Activated naive CD8-positive, alpha-beta T cell treated with anti-CD3 and anti-CD28 coated beads for 36 hours (primary cell): Measurements from ENCODE around the gene GNAO1. TPM values are rescaled to one million over a fixed set of nuclear protein-coding genes. Genes with fewer than 3 reads are reported as not detected.
A peak's percentile ranks its signal among the peaks of the same experiment; 100 is the strongest.

Experiments used
- DNase-seq: peaks from one replicate; pipeline ENCODE4 v3.0.0; 2021
- H3K27ac Mint-ChIP-seq: one replicate; pipeline ENCODE4 v1.8.0; 2022; ENCODE audit warnings: mild to moderate bottlenecking, moderate library complexity, mixed read lengths
- H3K27me3 Mint-ChIP-seq: one replicate; pipeline ENCODE4 v1.8.0; 2022; ENCODE audit warnings: mild to moderate bottlenecking, mixed read lengths
- H3K36me3 Mint-ChIP-seq: one replicate; pipeline ENCODE4 v1.8.0; 2021; ENCODE audit warnings: mild to moderate bottlenecking, mixed read lengths
- H3K4me1 Mint-ChIP-seq: one replicate; pipeline ENCODE4 v1.8.0; 2021; ENCODE audit warnings: mixed read lengths
- H3K4me3 Mint-ChIP-seq: one replicate; pipeline ENCODE4 v1.8.0; 2022; ENCODE audit warnings: mild to moderate bottlenecking, moderate library complexity, mixed read lengths
- H3K9me3 Mint-ChIP-seq: one replicate; pipeline ENCODE4 v1.8.0; 2022; ENCODE audit warnings: mixed read lengths
- total RNA-seq, 2 experiments: library from RNA; stranded (reverse); gene quantifications; one replicate each; pipeline ENCODE4 v1.2.3, GENCODE V29; 2021

GNAO1 gene
- total RNA-seq, 2 experiments from 2014 or later = 0.96 to 1.5 TPM

- no peak for DNase-seq
- H3K4me1 Mint-ChIP-seq = peaks cover 11% of the 10 kb centered on the region
- H3K27ac Mint-ChIP-seq = no peak overlapping the region
- no peak overlapping the region for H3K4me3 Mint-ChIP-seq
- H3K27me3 Mint-ChIP-seq = peaks cover 22% of the 10 kb centered on the region
- H3K36me3 Mint-ChIP-seq = no peaks in the 10 kb centered on the region
- H3K9me3 Mint-ChIP-seq = no peaks in the 10 kb centered on the region
Observed at GRCh38 chr16:56295739-56296527, 104.6 kb downstream of the GNAO1 start.

- Mint-ChIP-seq H3K27me3 (peaks cover 22% of the 10 kb centered on the region), H3K4me3 (no peak overlapping the region), H3K4me1 (peaks cover 9% of the 10 kb centered on the region), H3K36me3 (no peaks in the 10 kb centered on the region), H3K9me3 (no peaks in the 10 kb centered on the region), H3K27ac (no peak overlapping the region)
- DNase-seq = no peak
Observed at GRCh38 chr16:56297684-56298083, 106.4 kb downstream of the GNAO1 start.

GRCh38 chr16:56298116-56298515 is 106.8 kb downstream of the GNAO1 start:
- H3K27me3 Mint-ChIP-seq = peaks cover 22% of the 10 kb centered on the region
- DNase-seq = no peak
- H3K36me3 Mint-ChIP-seq = no peaks in the 10 kb centered on the region
- H3K9me3 Mint-ChIP-seq = no peaks in the 10 kb centered on the region
- no peak overlapping the region for H3K4me3 Mint-ChIP-seq
- H3K4me1 Mint-ChIP-seq = peaks cover 9% of the 10 kb centered on the region
- H3K27ac Mint-ChIP-seq = no peak overlapping the region

GRCh38 chr16:56298948-56299596 is 107.8 kb downstream of the GNAO1 start:
- no peak for DNase-seq
- Mint-ChIP-seq H3K27me3 (peaks cover 22% of the 10 kb centered on the region), H3K4me3 (no peak overlapping the region), H3K27ac (peak overlapping the region; percentile 12), H3K4me1 (peaks cover 9% of the 10 kb centered on the region), H3K9me3 (no peaks in the 10 kb centered on the region), H3K36me3 (no peaks in the 10 kb centered on the region)

- DNase-seq = no peak
- Mint-ChIP-seq H3K36me3 (no peaks in the 10 kb centered on the region), H3K9me3 (no peaks in the 10 kb centered on the region), H3K27me3 (peaks cover 22% of the 10 kb centered on the region), H3K27ac (no peak overlapping the region), H3K4me1 (peaks cover 8% of the 10 kb centered on the region), H3K4me3 (no peak overlapping the region)
Observed at GRCh38 chr16:56300242-56300623, 108.9 kb downstream of the GNAO1 start.

- Mint-ChIP-seq H3K36me3 (no peaks in the 10 kb centered on the region), H3K27ac (no peak overlapping the region)
Observed at GRCh38 chr16:56300891-56301850, 109.9 kb downstream of the GNAO1 start.

GRCh38 chr16:56302506-56302905 is 111.2 kb downstream of the GNAO1 start:
- no peaks in the 10 kb centered on the region for H3K9me3 Mint-ChIP-seq
- DNase-seq = no peak
- peaks cover 8% of the 10 kb centered on the region for H3K27me3 Mint-ChIP-seq
- no peak overlapping the region for H3K4me3 Mint-ChIP-seq
- H3K36me3 Mint-ChIP-seq = no peaks in the 10 kb centered on the region
- H3K27ac Mint-ChIP-seq = no peak overlapping the region
- H3K4me1 Mint-ChIP-seq = peaks cover 8% of the 10 kb centered on the region

More at GRCh38 chr16:56300891-56301850, 109.9 kb downstream of the GNAO1 start:
- H3K4me3 Mint-ChIP-seq = no peak overlapping the region
- DNase-seq = no peak
- peaks cover 14% of the 10 kb centered on the region for H3K27me3 Mint-ChIP-seq
- H3K4me1 Mint-ChIP-seq = peaks cover 8% of the 10 kb centered on the region
- H3K9me3 Mint-ChIP-seq = no peaks in the 10 kb centered on the region

- Mint-ChIP-seq H3K4me1 (peaks cover 8% of the 10 kb centered on the region), H3K36me3 (no peaks in the 10 kb centered on the region), H3K9me3 (no peaks in the 10 kb centered on the region), H3K4me3 (no peak overlapping the region), H3K27ac (no peak overlapping the region), H3K27me3 (peaks cover 7% of the 10 kb centered on the region)
- DNase-seq = no peak
Observed at GRCh38 chr16:56303066-56303715, 111.9 kb downstream of the GNAO1 start.

GRCh38 chr16:56303880-56304279 is 112.6 kb downstream of the GNAO1 start:
- Mint-ChIP-seq H3K27me3 (peaks cover 4% of the 10 kb centered on the region), H3K9me3 (no peaks in the 10 kb centered on the region), H3K4me3 (no peak overlapping the region), H3K36me3 (no peaks in the 10 kb centered on the region), H3K27ac (no peak overlapping the region), H3K4me1 (peaks cover 8% of the 10 kb centered on the region)
- no peak for DNase-seq

- H3K9me3 Mint-ChIP-seq = no peaks in the 10 kb centered on the region
- H3K4me3 Mint-ChIP-seq = no peak overlapping the region
- DNase-seq = no peak
- no peaks in the 10 kb centered on the region for H3K36me3 Mint-ChIP-seq
- H3K27me3 Mint-ChIP-seq = peaks cover 4% of the 10 kb centered on the region
- H3K27ac Mint-ChIP-seq = no peak overlapping the region
- peaks cover 3% of the 10 kb centered on the region for H3K4me1 Mint-ChIP-seq
Observed at GRCh38 chr16:56305956-56306565, 114.8 kb downstream of the GNAO1 start.

GRCh38 chr16:56306690-56307533 is 115.6 kb downstream of the GNAO1 start:
- DNase-seq = no peak
- Mint-ChIP-seq H3K27me3 (peaks cover 4% of the 10 kb centered on the region), H3K36me3 (no peaks in the 10 kb centered on the region), H3K4me1 (peaks cover 3% of the 10 kb centered on the region), H3K27ac (no peak overlapping the region), H3K9me3 (no peaks in the 10 kb centered on the region), H3K4me3 (no peak overlapping the region)

- H3K36me3 Mint-ChIP-seq = no peaks in the 10 kb centered on the region
- no peaks in the 10 kb centered on the region for H3K9me3 Mint-ChIP-seq
- H3K27ac Mint-ChIP-seq = no peak overlapping the region
- H3K4me1 Mint-ChIP-seq = peaks cover 3% of the 10 kb centered on the region
- no peak for DNase-seq
- peaks cover 4% of the 10 kb centered on the region for H3K27me3 Mint-ChIP-seq
- no peak overlapping the region for H3K4me3 Mint-ChIP-seq
Observed at GRCh38 chr16:56307534-56307873, 116.2 kb downstream of the GNAO1 start.

GRCh38 chr16:56309008-56309407 is 117.7 kb downstream of the GNAO1 start:
- Mint-ChIP-seq H3K9me3 (no peaks in the 10 kb centered on the region), H3K36me3 (no peaks in the 10 kb centered on the region), H3K4me3 (no peak overlapping the region), H3K27me3 (peaks cover 4% of the 10 kb centered on the region), H3K27ac (no peak overlapping the region), H3K4me1 (peaks cover 3% of the 10 kb centered on the region)
- DNase-seq = no peak

- H3K4me1 Mint-ChIP-seq = peaks cover 3% of the 10 kb centered on the region
- H3K4me3 Mint-ChIP-seq = no peak overlapping the region
- H3K36me3 Mint-ChIP-seq = no peaks in the 10 kb centered on the region
- peaks cover 4% of the 10 kb centered on the region for H3K27me3 Mint-ChIP-seq
- no peak overlapping the region for H3K27ac Mint-ChIP-seq
- DNase-seq = no peak
- H3K9me3 Mint-ChIP-seq = no peaks in the 10 kb centered on the region
Observed at GRCh38 chr16:56310690-56311089, 119.4 kb downstream of the GNAO1 start.
